ENCODE measurements around the gene MAST1.
"Not testable (repeated sequence)": the region's sequence is repeated elsewhere in the genome, so short reads cannot be mapped to it uniquely, and the experiment has no call there.

MAST1 gene

DNA sequence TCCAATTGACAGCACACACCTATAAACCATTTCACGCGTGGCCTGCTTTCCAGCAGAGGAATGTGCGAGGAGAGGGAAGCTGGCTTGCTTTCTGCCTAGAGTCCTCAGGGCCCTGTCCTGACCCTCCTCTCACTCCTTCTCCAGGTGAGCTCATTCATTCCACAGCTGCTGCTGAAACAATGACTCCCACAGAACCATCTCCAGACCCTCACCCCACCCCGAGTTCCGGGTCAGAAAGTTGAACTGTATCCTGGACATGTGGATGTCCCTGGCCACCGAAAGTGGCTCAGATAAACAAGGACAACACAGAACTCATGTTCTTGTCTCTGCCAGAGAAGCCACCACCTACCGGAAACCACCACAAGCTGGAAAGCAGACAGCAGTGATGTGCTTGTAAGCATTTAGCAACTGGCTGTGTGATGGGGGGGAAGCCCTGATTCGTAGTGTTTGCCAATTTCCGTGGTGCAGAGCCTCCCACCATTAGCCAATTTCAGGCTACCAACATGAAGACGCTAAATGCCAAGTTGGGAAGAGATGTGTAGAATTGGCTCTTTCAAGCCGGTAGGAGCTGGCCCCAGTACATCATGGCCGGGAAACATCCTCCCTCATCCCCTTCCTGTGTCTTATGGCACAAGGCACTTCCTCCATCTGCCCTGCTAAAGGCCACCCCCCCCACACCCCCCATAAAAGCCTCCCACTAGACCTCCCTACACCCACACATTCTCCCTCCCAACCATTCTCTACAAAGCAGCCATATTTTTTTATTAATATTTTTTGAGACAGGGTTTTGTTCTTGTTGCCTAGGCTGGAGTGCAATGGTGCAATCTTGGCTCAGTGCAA is 75.8 kb downstream of the MAST1 start:
- H3K27ac ChIP-seq (ENCODE audit: poor library complexity, severe bottlenecking): no peak overlapping the region

DNA sequence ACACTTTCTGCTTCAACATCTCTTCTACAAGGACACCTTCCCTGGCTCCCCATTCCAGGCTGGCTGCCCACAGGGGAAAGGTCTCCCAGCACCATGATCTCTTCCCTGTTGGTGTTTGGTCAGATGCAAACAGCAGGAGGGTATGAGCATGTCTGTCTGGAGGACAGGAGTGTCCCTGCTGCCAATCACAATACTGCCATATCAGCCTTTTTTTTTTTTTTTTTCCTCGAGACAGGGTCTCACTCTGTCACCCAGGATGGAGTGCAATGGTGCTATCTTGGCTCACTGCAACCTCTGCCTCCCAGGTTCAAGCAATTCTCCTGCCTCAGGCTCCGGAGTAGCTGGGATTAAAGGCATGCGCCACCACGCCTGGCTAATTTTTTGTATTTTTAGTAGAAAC is 77.5 kb downstream of the MAST1 start:
- H3K27ac ChIP-seq (ENCODE audit: poor library complexity, severe bottlenecking); H3K4me1 ChIP-seq (ENCODE audit: insufficient read depth, poor library complexity, severe bottlenecking); H3K27me3 ChIP-seq (ENCODE audit: insufficient read depth, poor library complexity, severe bottlenecking); H3K4me3 ChIP-seq (ENCODE audit: severe bottlenecking); DNase-seq (ENCODE audit: low spot score); H3K36me3 ChIP-seq (ENCODE audit: low read depth); ATAC-seq (ENCODE audit: low read depth); H3K9me3 ChIP-seq (ENCODE audit: severe bottlenecking): not testable (repeated sequence)

More for the DNA sequence above, 75.8 kb downstream of the MAST1 start:
- H3K9me3 ChIP-seq (ENCODE audit: severe bottlenecking): no peaks in the 10 kb centered on the region
- ATAC-seq (ENCODE audit: low read depth) (no peak), DNase-seq (ENCODE audit: low spot score) (no peak)
- TF ChIP-seq, protein P1, sequence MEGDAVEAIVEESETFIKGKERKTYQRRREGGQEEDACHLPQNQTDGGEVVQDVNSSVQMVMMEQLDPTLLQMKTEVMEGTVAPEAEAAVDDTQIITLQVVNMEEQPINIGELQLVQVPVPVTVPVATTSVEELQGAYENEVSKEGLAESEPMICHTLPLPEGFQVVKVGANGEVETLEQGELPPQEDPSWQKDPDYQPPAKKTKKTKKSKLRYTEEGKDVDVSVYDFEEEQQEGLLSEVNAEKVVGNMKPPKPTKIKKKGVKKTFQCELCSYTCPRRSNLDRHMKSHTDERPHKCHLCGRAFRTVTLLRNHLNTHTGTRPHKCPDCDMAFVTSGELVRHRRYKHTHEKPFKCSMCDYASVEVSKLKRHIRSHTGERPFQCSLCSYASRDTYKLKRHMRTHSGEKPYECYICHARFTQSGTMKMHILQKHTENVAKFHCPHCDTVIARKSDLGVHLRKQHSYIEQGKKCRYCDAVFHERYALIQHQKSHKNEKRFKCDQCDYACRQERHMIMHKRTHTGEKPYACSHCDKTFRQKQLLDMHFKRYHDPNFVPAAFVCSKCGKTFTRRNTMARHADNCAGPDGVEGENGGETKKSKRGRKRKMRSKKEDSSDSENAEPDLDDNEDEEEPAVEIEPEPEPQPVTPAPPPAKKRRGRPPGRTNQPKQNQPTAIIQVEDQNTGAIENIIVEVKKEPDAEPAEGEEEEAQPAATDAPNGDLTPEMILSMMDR (IDR thresholded peaks at IDR 0.05; ENCODE audit: poor library complexity, severe bottlenecking): no peak
- no peaks in the 10 kb centered on the region for H3K4me1 ChIP-seq (ENCODE audit: insufficient read depth, poor library complexity, severe bottlenecking)
- no peaks in the 10 kb centered on the region for H3K36me3 ChIP-seq (ENCODE audit: low read depth)
- H3K4me3 ChIP-seq (ENCODE audit: severe bottlenecking): no peak overlapping the region
- no peaks in the 10 kb centered on the region for H3K27me3 ChIP-seq (ENCODE audit: insufficient read depth, poor library complexity, severe bottlenecking)

DNA sequence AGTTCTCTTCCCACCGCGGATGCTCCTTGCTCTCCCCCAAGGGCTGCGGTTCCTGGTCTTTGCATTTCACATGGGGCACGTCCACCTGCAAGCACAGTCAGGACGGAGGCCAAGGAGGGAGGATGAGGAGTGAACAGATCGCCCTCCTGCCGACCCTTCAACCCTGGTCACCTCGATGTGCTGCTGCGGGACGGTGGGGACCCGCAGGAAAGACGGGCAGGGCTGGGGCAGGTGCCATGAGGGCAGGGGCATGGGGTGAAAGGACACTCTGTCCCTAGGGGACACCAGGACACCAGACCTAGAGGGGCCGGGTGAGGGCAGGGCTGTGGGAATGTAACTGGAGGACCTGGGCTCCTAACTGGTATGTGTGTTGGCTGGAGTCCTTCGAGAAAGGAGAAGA is 79.9 kb downstream of the MAST1 start:
- no peaks in the 10 kb centered on the region for H3K27me3 ChIP-seq (ENCODE audit: insufficient read depth, poor library complexity, severe bottlenecking)
- TF ChIP-seq, protein P1 (IDR thresholded peaks at IDR 0.05; ENCODE audit: poor library complexity, severe bottlenecking): no peak
- H3K4me3 ChIP-seq (ENCODE audit: severe bottlenecking): no peak overlapping the region
- no peak for ATAC-seq (ENCODE audit: low read depth)
- no peaks in the 10 kb centered on the region for H3K4me1 ChIP-seq (ENCODE audit: insufficient read depth, poor library complexity, severe bottlenecking)
- H3K27ac ChIP-seq (ENCODE audit: poor library complexity, severe bottlenecking): no peak overlapping the region
- peaks cover 10% of the 10 kb centered on the region for H3K36me3 ChIP-seq (ENCODE audit: low read depth)
- no peak for DNase-seq (ENCODE audit: low spot score)
- H3K9me3 ChIP-seq (ENCODE audit: severe bottlenecking): no peaks in the 10 kb centered on the region

DNA sequence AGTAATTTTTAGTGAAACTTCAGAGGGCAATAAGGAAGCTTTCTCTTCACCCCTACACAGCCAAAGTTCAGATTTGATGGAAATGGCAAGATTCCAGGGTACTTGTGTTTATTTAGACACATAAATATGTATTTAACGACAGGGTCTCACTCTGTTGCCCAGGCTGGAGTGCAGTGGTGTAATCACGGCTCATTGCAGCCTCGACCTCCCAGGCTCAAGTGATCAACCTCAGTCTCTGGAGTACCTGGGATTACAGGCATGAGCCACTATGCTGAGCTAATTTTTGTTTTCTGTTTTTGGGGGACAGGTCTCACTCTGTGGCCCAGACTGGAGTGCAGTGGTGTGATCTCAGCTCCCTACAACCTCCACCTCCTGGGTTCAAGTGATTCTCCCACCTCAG is 82.7 kb downstream of the MAST1 start:
- no peaks in the 10 kb centered on the region for H3K4me1 ChIP-seq (ENCODE audit: insufficient read depth, poor library complexity, severe bottlenecking)
- no peak overlapping the region for H3K27ac ChIP-seq (ENCODE audit: poor library complexity, severe bottlenecking)
- TF ChIP-seq, protein P1 (IDR thresholded peaks at IDR 0.05; ENCODE audit: poor library complexity, severe bottlenecking): no peak
- peaks cover 34% of the 10 kb centered on the region for H3K36me3 ChIP-seq (ENCODE audit: low read depth)
- no peaks in the 10 kb centered on the region for H3K27me3 ChIP-seq (ENCODE audit: insufficient read depth, poor library complexity, severe bottlenecking)
- ATAC-seq (ENCODE audit: low read depth) (no peak), DNase-seq (ENCODE audit: low spot score) (no peak)
- H3K4me3 ChIP-seq (ENCODE audit: severe bottlenecking): no peak overlapping the region
- no peaks in the 10 kb centered on the region for H3K9me3 ChIP-seq (ENCODE audit: severe bottlenecking)

DNA sequence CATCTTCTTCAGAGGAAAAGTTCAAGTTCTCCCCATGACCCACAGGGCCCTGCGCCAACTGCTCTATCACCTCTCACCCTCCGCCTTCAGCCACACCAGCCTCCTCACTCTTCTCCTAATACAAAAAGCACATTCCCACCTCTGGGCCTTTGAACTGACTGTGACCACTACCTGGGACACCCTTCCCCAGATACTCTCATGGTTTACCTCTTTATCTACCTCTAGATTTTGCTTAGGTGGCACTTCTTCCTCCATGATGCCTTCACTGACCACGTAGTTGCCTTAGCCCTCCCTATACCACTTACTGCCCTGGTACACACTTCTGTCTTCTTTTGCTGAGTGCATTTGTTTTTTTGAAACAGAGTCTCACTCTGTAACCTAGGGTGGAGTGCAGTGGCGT is 84.6 kb downstream of the MAST1 start:
- TF ChIP-seq, protein P1 (IDR thresholded peaks at IDR 0.05; ENCODE audit: poor library complexity, severe bottlenecking): no peak
- peaks cover 50% of the 10 kb centered on the region for H3K36me3 ChIP-seq (ENCODE audit: low read depth)
- no peak overlapping the region for H3K4me3 ChIP-seq (ENCODE audit: severe bottlenecking)
- H3K9me3 ChIP-seq (ENCODE audit: severe bottlenecking): no peaks in the 10 kb centered on the region
- no peaks in the 10 kb centered on the region for H3K27me3 ChIP-seq (ENCODE audit: insufficient read depth, poor library complexity, severe bottlenecking)
- no peak overlapping the region for H3K27ac ChIP-seq (ENCODE audit: poor library complexity, severe bottlenecking)
- no peaks in the 10 kb centered on the region for H3K4me1 ChIP-seq (ENCODE audit: insufficient read depth, poor library complexity, severe bottlenecking)
- DNase-seq (ENCODE audit: low spot score) (no peak), ATAC-seq (ENCODE audit: low read depth) (no peak)
